ENCODE measurements around the gene ANKRD24. TPM values are rescaled to one million over a fixed set of nuclear protein-coding genes. Genes with fewer than 3 reads are reported as not detected.

Gene ANKRD24
- total and polyA plus RNA-seq, 4 donors: 0.28 to 2.5 (median 1.4) TPM

- Histone ChIP-seq H3K27me3 (ENCODE audit: control insufficient read depth in 4 of 4, insufficient read depth in 4 of 4, low read length in 3 of 4) (no peaks in the 10 kb centered on the region), H3K9ac (ENCODE audit: low read depth in 1 of 2, low read length in 2 of 2) (no peak overlapping the region), H3K4me3 (ENCODE audit: low read depth in 1 of 3, low read length in 3 of 3) (no peak overlapping the region), H3K4me1 (ENCODE audit: control insufficient read depth in 4 of 4, insufficient read depth in 4 of 4, low read length in 3 of 4) (peaks cover 0 to 5% (median 0%) of the 10 kb centered on the region in 4 donors), H3K9me3 (ENCODE audit: control insufficient read depth in 4 of 4, low read length in 3 of 4) (no peaks in the 10 kb centered on the region), H3K36me3 (ENCODE audit: control insufficient read depth in 4 of 4, insufficient read depth in 3 of 4, low read depth in 1 of 4, low read length in 3 of 4) (no peaks in the 10 kb centered on the region), H3K27ac (ENCODE audit: low read depth in 1 of 2, low read length in 2 of 2) (no peak overlapping the region)
- no peak for DNase-seq (ENCODE audit: low spot score)
- TF ChIP-seq CTCF (IDR thresholded peaks at IDR 0.05; ENCODE audit: low read depth, low read length, missing input control) (peak; percentile 47), FOXA2 (IDR thresholded peaks at IDR 0.05) (no peak), RAD21 (IDR thresholded peaks at IDR 0.05) (peak; percentile 65 to 79), HNF4A (conservative IDR thresholded peaks at IDR 0.05) (no peak)
- 76% methylated on average over 13 of the region's 13 CpGs for WGBS
These were observed 26.1 kb downstream of the ANKRD24 start for GRCh38 chr19:4208385-4209094.

GRCh38 chr19:4210166-4210731 is 27.8 kb downstream of the ANKRD24 start:
- Histone ChIP-seq H3K9ac (ENCODE audit: low read depth in 1 of 2, low read length in 2 of 2) (no peak overlapping the region), H3K27ac (ENCODE audit: low read depth in 1 of 2, low read length in 2 of 2) (no peak overlapping the region), H3K4me3 (ENCODE audit: low read depth in 1 of 3, low read length in 3 of 3) (no peak overlapping the region), H3K9me3 (ENCODE audit: control insufficient read depth in 4 of 4, low read length in 3 of 4) (no peaks in the 10 kb centered on the region), H3K27me3 (ENCODE audit: control insufficient read depth in 4 of 4, insufficient read depth in 4 of 4, low read length in 3 of 4) (no peaks in the 10 kb centered on the region), H3K36me3 (ENCODE audit: control insufficient read depth in 4 of 4, insufficient read depth in 3 of 4, low read depth in 1 of 4, low read length in 3 of 4) (no peaks in the 10 kb centered on the region), H3K4me1 (ENCODE audit: control insufficient read depth in 4 of 4, insufficient read depth in 4 of 4, low read length in 3 of 4) (no peaks in the 10 kb centered on the region)
- TF ChIP-seq YY1 (IDR thresholded peaks at IDR 0.05) (no peak), HNF4A (conservative IDR thresholded peaks at IDR 0.05) (no peak), NR2F2 (IDR thresholded peaks at IDR 0.05) (no peak), RXRA (IDR thresholded peaks at IDR 0.05) (no peak), REST (IDR thresholded peaks at IDR 0.05) (no peak), ATF3 (IDR thresholded peaks at IDR 0.05) (no peak), MAX (IDR thresholded peaks at IDR 0.05) (no peak), CTCF (IDR thresholded peaks at IDR 0.05; ENCODE audit: low read depth, low read length, missing input control) (no peak), RAD21 (IDR thresholded peaks at IDR 0.05) (no peak), EGR1 (IDR thresholded peaks at IDR 0.05; ENCODE audit: low read depth in 2 of 2) (no peak), TAF1 (conservative IDR thresholded peaks at IDR 0.05) (no peak), SP1 (IDR thresholded peaks at IDR 0.05) (no peak), ZBTB33 (IDR thresholded peaks at IDR 0.05) (no peak), JUND (IDR thresholded peaks at IDR 0.05) (no peak), FOXA2 (IDR thresholded peaks at IDR 0.05) (no peak)
- 87% methylated on average over 15 of the region's 15 CpGs for WGBS
- DNase-seq (ENCODE audit: low spot score): no peak

Measured in liver (tissue), 9 donors.